ENCODE results near the gene TMIE.

DNA sequence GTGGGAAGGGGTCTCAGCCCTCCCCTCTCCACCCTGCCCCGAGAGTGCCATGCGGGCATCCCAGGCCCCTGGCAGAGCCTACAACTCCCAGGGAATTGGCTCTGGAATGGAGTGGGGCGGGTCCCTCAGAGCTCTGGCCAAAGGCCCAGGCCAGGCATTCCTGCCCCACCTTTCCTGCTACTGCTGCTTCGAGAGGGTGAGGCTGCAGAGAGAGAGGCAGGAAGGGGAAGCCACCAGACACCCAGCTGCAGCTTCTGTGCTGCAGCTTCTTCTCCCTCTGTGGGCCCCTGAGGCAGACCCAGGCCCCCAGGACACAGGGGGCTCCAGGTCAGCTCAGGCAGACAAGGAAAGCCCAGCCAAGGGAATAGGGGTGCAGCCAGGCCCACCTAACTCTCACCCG lies 10.4 kb upstream of the TMIE start:
- no peak for TF ChIP-seq CEBPB (IDR thresholded peaks at IDR 0.05; ENCODE audit: low read depth, low read length)
- TF ChIP-seq RNF2 (IDR thresholded peaks at IDR 0.05; ENCODE audit: borderline replicate concordance, low read depth, low read length, missing control alignments, poor library complexity, severe bottlenecking): no peak
- TF ChIP-seq CTCF (IDR thresholded peaks at IDR 0.05; ENCODE audit: control extremely low read depth in 1 of 3, insufficient read depth in 1 of 3, low read depth in 1 of 3, low read length in 3 of 3): no peak
- TF ChIP-seq SP1 (IDR thresholded peaks at IDR 0.05; ENCODE audit: low read depth, low read length): no peak
- TF ChIP-seq USF2 (IDR thresholded peaks at IDR 0.05; ENCODE audit: low read length): no peak
- no peak for TF ChIP-seq POLR2A (IDR thresholded peaks at IDR 0.05; ENCODE audit: control extremely low read depth in 1 of 2, low read depth in 2 of 2, low read length in 2 of 2)
- TF ChIP-seq RBBP5 (IDR thresholded peaks at IDR 0.05; ENCODE audit: borderline replicate concordance, low read depth, low read length): no peak
- TF ChIP-seq SIX5 (IDR thresholded peaks at IDR 0.05; ENCODE audit: low read depth, low read length): no peak
- no peak for TF ChIP-seq ATF2 (IDR thresholded peaks at IDR 0.05; ENCODE audit: low read length)
- no peak for TF ChIP-seq KDM5A (IDR thresholded peaks at IDR 0.05; ENCODE audit: low read length)
- no peak for TF ChIP-seq POLR2AphosphoS5 (IDR thresholded peaks at IDR 0.05; ENCODE audit: low read depth, low read length)
- no peak for TF ChIP-seq CHD2 (IDR thresholded peaks at IDR 0.05; ENCODE audit: low read length)
- no peak for TF ChIP-seq BACH1 (IDR thresholded peaks at IDR 0.05; ENCODE audit: low read length)
- no peak for TF ChIP-seq JUND (IDR thresholded peaks at IDR 0.05; ENCODE audit: low read length)
